GM12892 (cell line): Measurements from ENCODE around the gene SGCD.

Source experiments
- POLR2A ChIP-seq: IDR thresholded peaks from 2 replicates; pipeline ENCODE4 v1.6.1; 2011; ENCODE audit warnings: low read depth, low read length, control low read depth
- POLR2AphosphoS5 ChIP-seq: IDR thresholded peaks from 2 replicates; pipeline ENCODE4 v1.6.1; 2011; ENCODE audit warnings: low read depth, low read length, control low read depth
- TAF1 ChIP-seq: IDR thresholded peaks from 2 replicates; pipeline ENCODE4 v1.6.1; 2011; ENCODE audit warnings: low read depth, mild to moderate bottlenecking, control low read depth, low read length, borderline replicate concordance

- TF ChIP-seq POLR2A (no peak), TAF1 (no peak), POLR2AphosphoS5 (no peak)
Observed at GRCh38 chr5:156515803-156516360, 188.9 kb downstream of the SGCD start.
